GM12878 (cell line): Measurements from ENCODE around the gene NFASC. TPM values are rescaled to one million over a fixed set of nuclear protein-coding genes. Genes with fewer than 3 reads are reported as not detected.

Source experiments
- ATAC-seq: fragments of 200-7000 bp; cut with Tn5 transposase; 3 replicates; pipeline ENCODE4 v1.9.1; 2020; ENCODE audit warnings: mild to moderate bottlenecking, moderate library complexity
- BruUV-seq: library from RNA; stranded (reverse); fragments of 400-500 nt; replicated peaks from 2 replicates; lab custom pipeline; 2021; lab: Mats Ljungman, UMichigan
- CTCF ChIA-PET: fragments of 300-600 bp; sonication (Branson Sonifier 250); formaldehyde crosslinking; extraction: SDS; loops from one replicate; lab custom pipeline; 2021; ENCODE audit warnings: inconsistent platforms; lab: Yijun Ruan, JAX
- POLR2A ChIA-PET: fragments of 350-600 bp; formaldehyde crosslinking; extraction: SDS; loops from one replicate; lab custom pipeline; 2021; ENCODE audit warnings: inconsistent platforms; lab: Charles Lee
- RAD21 ChIA-PET: fragments of 300-600 bp; sonication (Branson Sonifier 250); formaldehyde crosslinking; loops from one replicate; lab custom pipeline; 2023; ENCODE audit warnings: antibody characterized with exemption; ENCODE audit not compliant: unreplicated experiment; lab: Charles Lee
- SMC1A ChIA-PET: fragments of 300-600 bp; sonication (Branson Sonifier 250); formaldehyde crosslinking; loops from one replicate; lab custom pipeline; 2023; ENCODE audit not compliant: unreplicated experiment, uncharacterized antibody; lab: Charles Lee
- DNase-seq: peaks from one replicate; pipeline ENCODE4 v3.0.0-alpha.2; 2011; ENCODE audit warnings: low read depth, low spot score
- FAIRE-seq: peaks from 3 replicates; lab custom pipeline; 2011; peaks lifted over from hg19 to GRCh38; lab: Jason Lieb, UNC
- H2AFZ ChIP-seq: 2 replicates; pipeline ENCODE4 v1.6.0; 2011; ENCODE audit warnings: low read depth, low read length, control low read depth; ENCODE audit not compliant: control insufficient read depth
- H3K27ac ChIP-seq: 2 replicates; pipeline ENCODE4 v1.5.1; 2011; ENCODE audit warnings: control low read depth; ENCODE audit not compliant: control insufficient read depth, insufficient read depth
- H3K27me3 ChIP-seq, 2 experiments: replicated peaks in 1 of 2; 2 replicates each; pipeline versions ENCODE4 v1.6.0 to v1.6.1; 2011; ENCODE audit warnings: low read length in 1 of 2; ENCODE audit not compliant: control insufficient read depth in 2 of 2, insufficient read depth in 2 of 2
- H3K36me3 ChIP-seq, 2 experiments: 2 replicates each; pipeline ENCODE4 v1.5.1; 2011; ENCODE audit warnings: low read length in 1 of 2; ENCODE audit not compliant: control insufficient read depth in 2 of 2, insufficient read depth in 2 of 2
- H3K4me1 ChIP-seq: 2 replicates; pipeline ENCODE4 v1.6.1; 2011; ENCODE audit warnings: mild to moderate bottlenecking, low read length, moderate library complexity, mixed read lengths; ENCODE audit not compliant: control insufficient read depth, insufficient read depth
- H3K4me2 ChIP-seq: 2 replicates; pipeline ENCODE4 v1.6.0; 2011; ENCODE audit warnings: control low read depth; ENCODE audit not compliant: control insufficient read depth, insufficient read depth
- H3K4me3 ChIP-seq: fragments of 200-600 bp; sonication (generic); 2 replicates; pipeline ENCODE4 v1.5.1; 2016
- H3K79me2 ChIP-seq: 2 replicates; pipeline ENCODE4 v1.6.0; 2011; ENCODE audit warnings: low read length; ENCODE audit not compliant: control insufficient read depth, insufficient read depth
- H3K9ac ChIP-seq: 2 replicates; pipeline ENCODE4 v1.8.0; 2011; ENCODE audit warnings: low read length, control low read depth, mixed read lengths; ENCODE audit not compliant: control insufficient read depth, insufficient read depth
- H3K9me3 ChIP-seq: replicated peaks from 3 replicates; pipeline ENCODE4 v1.5.1; 2011; ENCODE audit warnings: mild to moderate bottlenecking, low read length; ENCODE audit not compliant: control insufficient read depth, insufficient read depth
- H4K20me1 ChIP-seq: 2 replicates; pipeline ENCODE4 v1.6.0; 2011; ENCODE audit not compliant: control insufficient read depth, insufficient read depth
- CBFB ChIP-seq: IDR thresholded peaks from 2 replicates; pipeline ENCODE4 v1.6.1; 2016; ENCODE audit warnings: antibody characterized with exemption, low read depth
- CHD4 ChIP-seq: fragments of 200-600 bp; sonication (generic); IDR thresholded peaks from 2 replicates; pipeline ENCODE4 v1.6.1; 2016; ENCODE audit warnings: mild to moderate bottlenecking
- EED ChIP-seq: sonication (generic); IDR thresholded peaks from 2 replicates; pipeline ENCODE4 v1.6.1; 2016; ENCODE audit warnings: antibody characterized with exemption, low read depth
- EZH2 ChIP-seq: IDR thresholded peaks from 2 replicates; pipeline ENCODE4 v1.6.1; 2012; ENCODE audit warnings: low read depth, mild to moderate bottlenecking, control low read depth, inconsistent platforms, low read length, borderline replicate concordance; ENCODE audit not compliant: control insufficient read depth
- IKZF1 ChIP-seq: fragments of 450-650 bp; conservative IDR thresholded peaks from 2 replicates; pipeline ENCODE4 v1.6.1; 2017; ENCODE audit warnings: antibody characterized with exemption, mild to moderate bottlenecking
- MTA3 ChIP-seq: IDR thresholded peaks from 2 replicates; pipeline ENCODE4 v1.6.1; 2012; ENCODE audit warnings: low read length, inconsistent platforms, borderline replicate concordance
- RAD51 ChIP-seq: fragments of 450-650 bp; IDR thresholded peaks from 2 replicates; pipeline ENCODE4 v1.6.1; 2016; ENCODE audit warnings: moderate library complexity, mild to moderate bottlenecking, inconsistent platforms
- SREBF1 ChIP-seq: IDR thresholded peaks from 2 replicates; pipeline ENCODE4 v1.6.1; 2012; ENCODE audit warnings: mild to moderate bottlenecking, low read length
- WRNIP1 ChIP-seq: IDR thresholded peaks from 2 replicates; pipeline ENCODE4 v1.6.1; 2011; ENCODE audit warnings: low read depth, low read length, improper control_type of control experiment, borderline replicate concordance
- ZBTB33 ChIP-seq: fragments of 450-650 bp; IDR thresholded peaks from 2 replicates; pipeline ENCODE4 v1.6.1; 2017; ENCODE audit warnings: mild to moderate bottlenecking
- ZNF24 ChIP-seq: fragments of 450-650 bp; IDR thresholded peaks from 2 replicates; pipeline ENCODE4 v1.6.1; 2017; ENCODE audit warnings: antibody characterized with exemption, mild to moderate bottlenecking
- WGBS: methylation state at CpG from one replicate; pipeline ENCODE4 v1.1.6; 2016; ENCODE audit warnings: low lambda C conversion rate; ENCODE audit not compliant: insufficient replicate concordance, insufficient coverage; ENCODE audit errors: missing lambda C conversion rate; 5-methylcytosine and 5-hydroxymethylcytosine counted together
- in situ Hi-C: fragments of 300-500 bp; cut with MboI; formaldehyde crosslinking; loops from 9 replicates; pipeline ENCODE4 v1.14.3; 2018; ENCODE audit warnings: mixed read lengths
- intact Hi-C: fragments of 100-400 bp; cut with micrococcal nuclease; formaldehyde crosslinking; loops from one replicate; pipeline ENCODE4 v1.14.2; 2022; ENCODE audit not compliant: unreplicated experiment
- polyA plus RNA-seq, 11 experiments: library from polyadenylated mRNA; depleted of rRNA in 4 of 11; unstranded in 6 of 11; stranded (reverse) in 5 of 11; fragments of >200 nt; fragmentation: Nextera tagmentation in 4 of 11; fragmentation: Illumina TruSeq in 1 of 11; extraction: Ambion mirVana in 4 of 11; extraction: Trizol in 1 of 11; gene quantifications; 1 replicate in 1 of 11; 2 replicates in 10 of 11; pipeline versions ENCODE4 v1.2.1 to v1.2.3, GENCODE V29; 2011 to 2016; ENCODE audit warnings: inconsistent platforms in 2 of 11, missing spikeins in 2 of 11, low read depth in 1 of 11
- total RNA-seq, 4 experiments: library from RNA; depleted of rRNA in 3 of 4; stranded (reverse); fragments of >200 nt in 3 of 4; fragmentation: Illumina TruSeq in 1 of 4; extraction: Trizol in 1 of 4; gene quantifications; 2 replicates each; pipeline versions ENCODE4 v1.2.1 to v1.2.3, GENCODE V29; 2013 to 2021

The NFASC gene
- total and polyA plus RNA-seq, 10 of the 15 experiments (the other 5 are each of a cell fraction or from before 2014, with no cell fraction given) = 0.04 to 0.31 (median 0.12) TPM; not detected in 4

- FAIRE-seq = no peak
- CTCF ChIA-PET = interaction anchor here (1.8 kb wide), 1 partner anchor 97 kb away, joined by 5 read pairs; no protein-coding TSS in a partner anchor
- Histone ChIP-seq H3K27me3 (no peaks in the 10 kb centered on the region; a peak in 1 of 4 replicates), H3K4me3 (no peak overlapping the region), H3K27ac (no peak overlapping the region), H3K4me2 (no peak overlapping the region), H3K36me3 (no peaks in the 10 kb centered on the region), H2AFZ (no peak overlapping the region), H4K20me1 (no peaks in the 10 kb centered on the region), H3K79me2 (no peaks in the 10 kb centered on the region), H3K9me3 (no peaks in the 10 kb centered on the region), H3K9ac (no peak overlapping the region), H3K4me1 (no peaks in the 10 kb centered on the region)
- SMC1A ChIA-PET = no interaction called here
- intact Hi-C loops = no loop called here
- no peak for DNase-seq
- TF ChIP-seq WRNIP1 = no peak
- no peak for TF ChIP-seq CHD4
- TF ChIP-seq MTA3 = no peak
- TF ChIP-seq EED = no peak
- no peak for TF ChIP-seq CBFB
- TF ChIP-seq SREBF1 = no peak
- TF ChIP-seq ZBTB33 = no peak
- TF ChIP-seq ZNF24 = no peak
- no peak for TF ChIP-seq IKZF1
- TF ChIP-seq EZH2 = no peak
- TF ChIP-seq RAD51 = no peak
- RAD21 ChIA-PET = no interaction called here
- WGBS = 30% methylated on average over 7 of the region's 7 CpGs
- POLR2A ChIA-PET = interaction anchor here (0.6 kb wide), 1 partner anchor 320 kb away, joined by 5 read pairs; no protein-coding TSS in a partner anchor
- BruUV-seq = no TSS peak
- in situ Hi-C loops = no loop called here
- ATAC-seq = no peak
These were observed 33.7 kb downstream of the NFASC start for GRCh38 chr1:204904228-204904810.
